CD14-positive monocyte (primary cell): ENCODE measurements around the gene IL27RA. TPM values are rescaled to one million over a fixed set of nuclear protein-coding genes. Genes with fewer than 3 reads are reported as not detected.

Experiments used
- DNase-seq, 3 donors: peaks; one replicate each; pipeline ENCODE4 v3.0.0-alpha.2; 2011 to 2022
- H2AFZ ChIP-seq: 2 replicates; pipeline ENCODE4 v1.6.0; 2012; ENCODE audit warnings: mild to moderate bottlenecking, low read depth, low read length, inconsistent platforms; ENCODE audit not compliant: insufficient read depth, poor library complexity, severe bottlenecking
- H3K27ac ChIP-seq, 2 donors: 1 replicate in 1 of 2; 2 replicates in 1 of 2; pipeline ENCODE4 v1.5.1; 2012 to 2013; ENCODE audit warnings: low read length in 2 of 2, control low read depth in 1 of 2, inconsistent platforms in 1 of 2, low read depth in 1 of 2, mild to moderate bottlenecking in 1 of 2
- H3K27me3 ChIP-seq, 2 donors: one replicate each; pipeline versions ENCODE4 v1.6.0 to v1.6.1; 2011 to 2013; ENCODE audit warnings: low read length in 2 of 2; ENCODE audit not compliant: control insufficient read depth in 2 of 2, insufficient read depth in 2 of 2
- H3K36me3 ChIP-seq, 2 donors: replicated peaks in 1 of 2; 1 replicate in 1 of 2; 2 replicates in 1 of 2; pipeline versions ENCODE4 v1.5.1 to v1.6.1; 2012 to 2013; ENCODE audit warnings: low read length in 2 of 2, control low read depth in 1 of 2, inconsistent platforms in 1 of 2, mild to moderate bottlenecking in 1 of 2; ENCODE audit not compliant: insufficient read depth in 2 of 2, control insufficient read depth in 1 of 2
- H3K4me1 ChIP-seq, 2 donors: 1 replicate in 1 of 2; 2 replicates in 1 of 2; pipeline versions ENCODE4 v1.5.1 to v1.6.1; 2012 to 2013; ENCODE audit warnings: low read length in 2 of 2, control low read depth in 1 of 2, inconsistent platforms in 1 of 2, mild to moderate bottlenecking in 1 of 2, moderate library complexity in 1 of 2; ENCODE audit not compliant: insufficient read depth in 2 of 2, control insufficient read depth in 1 of 2
- H3K4me2 ChIP-seq: replicated peaks from 2 replicates; pipeline ENCODE3; 2012; ENCODE audit warnings: low read length, moderate library complexity, mild to moderate bottlenecking; ENCODE audit not compliant: poor library complexity, severe bottlenecking; ENCODE audit errors: extremely low read depth
- H3K4me3 ChIP-seq, 3 experiments: fragments of 200-600 bp in 1 of 3; sonication (generic) in 1 of 3; replicated peaks in 1 of 3; 1 replicate in 2 of 3; 2 replicates in 1 of 3; pipeline ENCODE4 v1.5.1; 2011 to 2013; ENCODE audit warnings: low read length in 3 of 3, mild to moderate bottlenecking in 3 of 3, control low read depth in 2 of 3, low read depth in 2 of 3, inconsistent platforms in 1 of 3, moderate library complexity in 1 of 3
- H3K79me2 ChIP-seq: 2 replicates; pipeline ENCODE4 v1.6.0; 2012; ENCODE audit warnings: mild to moderate bottlenecking, control low read depth, inconsistent platforms, low read length, moderate library complexity; ENCODE audit not compliant: insufficient read depth
- H3K9ac ChIP-seq: 2 replicates; pipeline ENCODE4 v1.6.0; 2017; ENCODE audit warnings: low read length, mild to moderate bottlenecking; ENCODE audit not compliant: insufficient read depth, poor library complexity, severe bottlenecking
- H3K9me3 ChIP-seq, 2 donors: replicated peaks in 1 of 2; 1 replicate in 1 of 2; 2 replicates in 1 of 2; pipeline versions ENCODE4 v1.5.1 to v1.6.1; 2012 to 2013; ENCODE audit warnings: low read length in 2 of 2, control low read depth in 1 of 2; ENCODE audit not compliant: control insufficient read depth in 1 of 2, insufficient read depth in 1 of 2
- H4K20me1 ChIP-seq: 2 replicates; pipeline ENCODE4 v1.6.0; 2012; ENCODE audit warnings: mild to moderate bottlenecking, low read length, control low read depth, moderate library complexity; ENCODE audit not compliant: insufficient read depth
- H3K27ac Mint-ChIP-seq, 7 donors: one replicate each; pipeline ENCODE4 v1.8.0; 2020; ENCODE audit warnings: mild to moderate bottlenecking in 7 of 7, mixed read lengths in 7 of 7, moderate library complexity in 6 of 7, inconsistent platforms in 2 of 7
- H3K27me3 Mint-ChIP-seq, 3 donors: one replicate each; pipeline ENCODE4 v1.8.0; 2021 to 2022; ENCODE audit warnings: low read depth in 3 of 3, mild to moderate bottlenecking in 3 of 3, mixed read lengths in 3 of 3, moderate library complexity in 3 of 3, inconsistent platforms in 1 of 3
- H3K36me3 Mint-ChIP-seq, 2 donors: one replicate each; pipeline ENCODE4 v1.8.0; 2020; ENCODE audit warnings: mixed read lengths in 2 of 2, inconsistent platforms in 1 of 2, mild to moderate bottlenecking in 1 of 2
- H3K4me1 Mint-ChIP-seq: one replicate; pipeline ENCODE4 v1.8.0; 2020; ENCODE audit warnings: mild to moderate bottlenecking, mixed read lengths
- H3K4me3 Mint-ChIP-seq, 2 donors: one replicate each; pipeline ENCODE4 v1.8.0; 2020; ENCODE audit warnings: mild to moderate bottlenecking in 2 of 2, mixed read lengths in 2 of 2, moderate library complexity in 1 of 2
- H3K9me3 Mint-ChIP-seq, 7 donors: one replicate each; pipeline ENCODE4 v1.8.0; 2020 to 2022; ENCODE audit warnings: mixed read lengths in 7 of 7, mild to moderate bottlenecking in 6 of 7, moderate library complexity in 6 of 7, inconsistent platforms in 2 of 7
- CTCF ChIP-seq: fragments of 200-600 bp; IDR thresholded peaks from one replicate; pipeline ENCODE4 v1.8.0; 2022; ENCODE audit warnings: antibody characterized with exemption, mild to moderate bottlenecking
- WGBS: methylation state at CpG from one replicate; pipeline ENCODE4 v1.1.5; 2013; ENCODE audit warnings: missing lambda C conversion rate; ENCODE audit not compliant: insufficient coverage; 5-methylcytosine and 5-hydroxymethylcytosine counted together
- intact Hi-C, 2 donors: fragments of 100-400 bp; cut with micrococcal nuclease; formaldehyde crosslinking; loops; one replicate each; pipeline versions ENCODE4 v1.15.0 to v1.15.1; 2023
- polyA plus RNA-seq, 3 donors: library from polyadenylated mRNA; depleted of rRNA in 1 of 3; unstranded in 2 of 3; stranded (reverse) in 1 of 3; fragments of 300-500 nt in 2 of 3; fragments of >200 nt in 1 of 3; fragmentation: Illumina TruSeq in 2 of 3; gene quantifications; 1 replicate in 2 of 3; 2 replicates in 1 of 3; pipeline ENCODE4 v1.2.3, GENCODE V29; 2012 to 2021

Gene IL27RA
- polyA plus RNA-seq, 3 donors = 40.4 to 61.5 (median 54.9) TPM

- Mint-ChIP-seq H3K4me3 (no peak overlapping the region), H3K27ac (peak overlapping the region in 1 of 7 donors; percentile 76), H3K27me3 (peaks cover 0 to 3% (median 2%) of the 10 kb centered on the region in 3 donors), H3K36me3 (peaks cover 3 to 7% of the 10 kb centered on the region in 2 donors), H3K9me3 (no peaks in the 10 kb centered on the region), H3K4me1 (peaks cover 31% of the 10 kb centered on the region)
- Histone ChIP-seq H3K27me3 (no peaks in the 10 kb centered on the region), H3K79me2 (no peaks in the 10 kb centered on the region), H3K4me3 (no peak overlapping the region), H3K27ac (no peak overlapping the region), H3K4me1 (peaks cover 43 to 47% of the 10 kb centered on the region in 2 donors), H3K9me3 (no peaks in the 10 kb centered on the region), H3K4me2 (peak overlapping the region; percentile 100), H3K36me3 (no peaks in the 10 kb centered on the region), H3K9ac (no peak overlapping the region), H2AFZ (no peak overlapping the region), H4K20me1 (no peaks in the 10 kb centered on the region)
- no peak for DNase-seq
- 80% methylated on average over 1 of the region's 1 CpG for WGBS
- intact Hi-C loops = loop anchor here in 1 of 2 donors (5.0 kb wide), 1 partner anchor 35 kb away; the partner anchor contains the start of gene PRKACA
- no peak for TF ChIP-seq CTCF
These were observed 51.1 kb downstream of the IL27RA start for GRCh38 chr19:14082675-14082960.

GRCh38 chr19:14085309-14085995 is 53.9 kb downstream of the IL27RA start, which contains the start of gene C19orf67:
Gene C19orf67, minus strand, starts transcription at chr19:14085783. Its CDS starts 156 bp downstream, at chr19:14085627.
- H3K27ac ChIP-seq = no peak within 1 kb of the TSS
- H3K4me2 ChIP-seq = no peak within 1 kb of the TSS
- no peak for DNase-seq
- no peak within 1 kb of the TSS for H3K4me3 ChIP-seq
- Mint-ChIP-seq H3K9me3 (peaks cover 0 to 3% (median 0%) of the 10 kb centered on the region in 7 donors), H3K4me3 (no peak within 1 kb of the TSS), H3K27ac (no peak within 1 kb of the TSS), H3K4me1 (peaks cover 16% of the 10 kb centered on the region), H3K27me3 (peaks cover 2 to 8% (median 5%) of the 10 kb centered on the region in 3 donors), H3K36me3 (peaks cover 18 to 19% of the 10 kb centered on the region in 2 donors)
- peaks cover 5% of the 10 kb centered on the region for H3K79me2 ChIP-seq
- H4K20me1 ChIP-seq = peaks cover 15% of the 10 kb centered on the region
- no peak within 1 kb of the TSS for H3K9ac ChIP-seq
- H3K9me3 ChIP-seq = no peaks in the 10 kb centered on the region
- no peak within 1 kb of the TSS for H2AFZ ChIP-seq
- intact Hi-C loops = no loop called here
- peaks cover 23 to 29% of the 10 kb centered on the region in 2 donors for H3K4me1 ChIP-seq
- no peak for TF ChIP-seq CTCF
- H3K27me3 ChIP-seq = peaks cover 0 to 2% of the 10 kb centered on the region in 2 donors
- WGBS = 93% methylated on average over 42 of the region's 54 CpGs
- H3K36me3 ChIP-seq = peaks cover 7 to 13% of the 10 kb centered on the region in 2 donors
